Stimulated activated CD4-positive, alpha-beta T cell treated with anti-CD3 and anti-CD28 coated beads, Interleukin-4, amount 100 ng/mL, for 48 hours (primary cell): Measurements from ENCODE around the gene FAM177B.

Experiments
- DNase-seq, 2 donors: peaks; one replicate each; pipeline ENCODE4 v3.0.0-alpha.2; 2020; ENCODE audit warnings: low read depth in 2 of 2

Gene FAM177B

DNA sequence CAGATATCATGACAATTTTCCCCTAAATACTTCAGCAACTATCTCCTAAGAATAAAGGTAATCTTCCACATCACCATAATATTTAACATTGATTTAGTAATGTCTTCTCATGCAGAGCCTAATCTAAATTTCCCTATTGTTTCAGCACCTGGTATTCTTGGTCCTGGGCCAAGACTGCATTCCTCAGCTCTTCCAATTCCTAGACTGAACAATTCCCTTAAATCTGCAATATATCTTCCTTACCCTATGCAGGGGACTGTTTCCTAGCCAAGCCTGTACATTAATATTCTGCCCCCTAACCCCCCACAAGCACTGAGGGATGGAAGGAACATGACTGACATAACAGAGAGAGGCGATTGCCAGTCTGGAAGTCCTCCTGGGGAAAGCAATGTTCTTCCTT lies 49.1 kb downstream of the FAM177B start:
- DNase-seq: no peak

DNA sequence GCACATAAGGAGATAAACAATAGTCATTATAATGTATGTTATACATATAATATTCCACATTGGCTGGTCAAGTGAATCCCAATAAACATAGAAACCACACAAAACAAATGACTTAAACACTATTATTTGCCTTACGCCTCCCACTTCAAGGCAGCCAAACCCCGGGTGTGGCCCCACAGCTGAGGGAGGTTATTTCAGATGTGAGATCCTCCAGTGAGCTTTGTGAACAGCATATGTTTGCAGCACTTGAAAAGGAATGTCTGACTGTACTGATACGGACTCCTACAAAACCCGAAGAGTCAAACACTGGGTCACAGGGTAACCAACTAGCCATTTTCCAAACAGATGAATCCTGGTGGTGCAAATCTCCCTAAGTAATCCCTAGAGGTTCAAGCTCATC lies 50.7 kb downstream of the FAM177B start:
- DNase-seq: no peak

DNA sequence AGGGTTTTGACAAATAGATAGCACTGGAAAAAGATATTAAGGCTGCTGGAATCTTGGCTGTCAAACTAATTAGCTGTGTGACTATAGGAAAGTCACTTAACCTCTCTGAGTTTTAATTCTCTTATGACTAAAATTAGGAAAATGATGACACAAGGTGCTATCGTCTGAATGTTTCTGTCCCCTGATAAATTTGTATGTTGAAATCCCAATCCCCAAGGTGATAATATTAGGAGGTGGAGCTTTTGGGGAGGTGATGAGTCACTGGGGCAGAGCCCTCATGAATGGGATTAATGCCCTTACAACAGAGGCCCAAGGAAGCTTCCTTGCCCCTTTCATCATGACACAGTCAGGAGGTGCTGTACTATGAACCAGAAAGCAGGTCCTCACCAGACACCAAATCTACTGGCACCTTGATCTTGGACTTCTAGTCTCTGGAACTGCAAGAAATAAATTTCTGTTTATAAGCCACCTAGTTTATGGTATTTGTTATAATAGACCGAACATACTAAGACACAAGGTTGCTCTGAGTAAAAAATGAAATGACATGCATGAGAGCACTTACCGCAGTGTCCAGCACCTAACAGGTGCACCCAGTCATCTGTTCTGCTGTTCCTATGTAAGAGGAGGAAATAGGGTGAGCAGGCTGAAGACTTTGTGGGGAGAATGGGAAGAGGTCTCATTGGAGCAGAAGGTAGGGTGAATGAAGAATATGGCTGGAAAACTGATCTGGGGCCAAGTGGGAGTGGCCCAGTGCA lies 51.6 kb downstream of the FAM177B start:
- no peak for DNase-seq

DNA sequence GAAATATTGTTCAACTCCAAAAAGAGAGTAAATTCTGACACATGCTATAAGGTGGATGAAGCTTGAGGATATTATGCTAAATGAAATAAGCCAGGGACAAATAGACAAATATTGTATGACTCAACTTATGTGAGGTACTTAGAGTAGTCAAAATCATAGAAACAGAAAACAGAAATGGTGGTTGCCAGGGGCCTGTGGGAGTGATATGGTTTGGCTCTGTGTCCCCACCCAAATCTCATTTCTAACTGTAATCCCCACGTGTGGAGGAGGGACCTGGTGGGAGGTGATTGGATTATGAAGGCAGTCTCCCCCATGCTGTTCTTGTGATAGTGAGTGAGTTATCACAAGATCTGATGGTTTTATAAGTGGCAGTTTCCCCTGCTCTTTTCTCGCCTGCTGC lies 53.1 kb downstream of the FAM177B start:
- DNase-seq: no peak

DNA sequence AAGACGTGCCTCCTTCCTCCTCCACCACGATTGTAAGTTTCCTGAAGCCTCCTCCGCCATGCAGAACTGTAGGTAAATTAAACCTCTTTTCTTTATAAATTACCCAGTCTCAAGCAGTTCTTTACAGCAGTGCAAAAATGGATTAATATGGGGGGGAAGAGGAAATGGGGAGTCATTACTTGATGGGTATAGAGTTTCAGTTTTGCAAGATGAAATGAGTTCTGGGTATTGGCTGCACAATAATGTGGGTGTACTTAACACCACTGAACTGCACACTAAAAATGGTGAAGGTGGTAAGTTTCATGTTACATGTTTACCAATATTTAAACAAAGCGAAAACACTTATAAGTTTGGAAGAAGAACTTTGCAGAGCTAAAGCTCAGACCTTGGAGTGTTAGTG lies 53.5 kb downstream of the FAM177B start:
- no peak for DNase-seq

DNA sequence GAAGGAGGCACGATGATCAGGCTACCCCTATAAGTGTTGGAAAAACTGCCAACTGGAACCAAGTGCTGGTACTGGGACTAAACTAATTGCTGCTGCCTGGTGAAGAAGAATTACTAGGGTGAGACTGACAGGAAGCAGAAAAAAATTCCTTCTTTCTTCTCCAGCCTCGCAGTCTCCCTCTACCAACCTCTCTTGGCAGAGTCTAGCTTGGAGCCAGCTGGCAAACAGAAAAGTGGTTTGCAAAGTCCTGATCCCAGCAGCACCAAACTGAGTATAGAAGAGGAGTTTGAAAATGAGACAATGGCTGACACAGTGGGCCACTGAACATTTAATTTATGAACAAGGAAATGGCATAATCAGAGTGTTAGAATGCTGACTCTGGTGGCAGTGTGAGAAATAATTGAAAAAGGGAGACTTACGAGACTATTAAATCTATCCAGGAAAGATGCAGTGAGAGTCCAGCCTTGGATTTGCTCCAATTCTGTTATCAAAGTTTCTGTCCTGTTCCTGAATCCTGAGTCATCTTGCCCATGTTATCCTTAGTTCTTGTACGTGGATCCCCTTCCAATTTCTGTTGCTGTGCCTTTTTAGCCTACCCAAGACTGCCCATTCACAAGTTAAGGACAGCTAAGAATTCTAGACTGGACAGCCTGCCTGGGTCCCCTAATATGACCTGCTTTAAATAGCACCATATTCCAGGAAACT lies 54.2 kb downstream of the FAM177B start:
- no peak for DNase-seq

DNA sequence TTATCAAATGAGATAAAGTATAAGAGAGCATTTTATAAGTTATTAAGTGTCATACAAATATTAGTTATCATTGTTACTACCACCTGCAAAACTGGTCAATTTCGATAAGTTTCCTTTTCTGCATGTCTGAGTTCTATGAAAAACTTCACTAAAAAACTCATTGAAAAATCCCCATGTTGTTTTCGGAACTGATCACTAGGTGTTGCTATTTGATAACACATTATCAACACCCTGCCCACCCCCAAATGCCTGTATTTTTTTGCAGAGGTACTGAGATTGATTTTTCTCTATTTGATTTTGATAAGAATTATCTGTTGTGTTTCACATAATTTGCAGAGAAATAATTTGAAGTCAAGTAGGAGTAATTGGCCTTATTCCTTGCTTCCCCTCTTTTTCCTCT lies 55.7 kb downstream of the FAM177B start:
- DNase-seq: no peak

DNA sequence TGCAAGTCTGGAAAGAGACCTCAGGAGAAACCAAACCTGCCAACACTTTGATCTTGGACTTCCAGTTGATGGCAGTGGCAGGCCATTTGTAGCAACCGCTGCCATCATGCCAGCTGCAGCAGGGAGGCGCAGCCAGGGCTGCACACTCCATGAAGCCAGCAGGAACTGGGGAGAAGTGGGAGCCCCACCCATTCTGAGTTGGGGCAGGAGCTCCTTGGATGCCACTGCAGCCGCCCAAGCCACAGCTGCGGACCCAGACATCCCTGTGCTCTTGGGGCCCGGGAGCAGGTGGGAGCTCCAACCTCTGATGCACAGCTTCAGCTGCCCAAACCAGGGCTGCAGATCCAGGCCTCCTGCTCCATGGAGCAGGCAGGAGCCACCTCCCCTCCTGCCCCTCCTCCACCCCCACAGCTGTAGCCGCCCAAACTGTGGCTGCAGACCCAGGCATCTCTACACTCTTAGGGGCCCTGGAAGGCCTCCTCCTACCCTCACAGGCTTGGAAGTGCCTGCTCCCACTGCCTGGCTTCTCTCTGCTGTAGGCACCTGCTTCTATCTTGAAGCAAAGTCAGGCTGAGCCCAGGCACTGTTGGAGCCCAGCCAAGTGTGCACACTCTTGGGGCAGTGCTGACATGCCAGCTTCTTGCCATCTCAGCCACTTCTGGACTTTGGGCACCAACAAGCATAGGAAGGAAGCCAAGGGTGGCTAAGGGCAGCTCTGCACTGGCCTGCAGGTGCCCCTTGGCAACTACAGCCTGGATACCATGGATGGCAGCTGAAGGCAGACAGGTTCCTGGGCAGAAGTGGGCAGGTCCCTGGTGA lies 57.9 kb downstream of the FAM177B start:
- no peak for DNase-seq

DNA sequence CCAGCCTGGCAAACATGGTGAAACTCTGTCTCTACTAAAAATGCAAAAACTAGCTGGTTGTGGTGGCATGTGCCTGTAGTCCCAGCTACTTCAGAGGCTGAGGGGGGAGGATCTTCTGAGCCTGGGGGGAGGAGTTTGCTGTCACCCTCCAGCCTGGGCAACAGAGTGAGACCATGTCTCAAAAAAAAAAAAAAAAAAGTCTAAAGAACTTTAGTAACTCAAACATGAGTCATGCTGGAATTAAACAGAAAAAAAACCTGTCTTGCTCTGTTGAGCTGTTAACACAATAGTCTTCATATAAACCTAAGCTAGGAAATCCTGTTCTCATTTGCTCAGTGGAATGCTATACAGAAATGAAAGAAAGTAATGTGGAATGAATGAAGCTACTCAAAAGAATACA lies 61.1 kb downstream of the FAM177B start:
- DNase-seq: no peak

DNA sequence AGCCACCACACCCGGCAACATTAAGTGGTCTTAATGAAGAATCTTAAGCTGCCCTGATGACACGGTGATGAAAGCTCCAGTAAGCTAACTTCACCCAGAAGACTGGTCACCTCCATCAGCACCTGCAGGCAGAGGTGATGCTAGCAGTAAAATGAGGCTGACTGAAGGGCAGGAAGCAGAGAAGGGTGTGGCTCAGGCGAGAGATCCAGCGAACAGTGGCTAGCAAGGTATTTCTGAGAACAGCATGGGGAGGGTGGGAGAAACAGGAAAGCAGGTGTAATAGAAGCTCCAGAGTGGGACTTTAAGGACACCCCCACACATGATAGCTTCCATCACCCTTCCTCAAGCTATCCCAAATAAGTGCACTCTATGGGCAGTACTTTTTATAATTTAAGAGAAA lies 62.0 kb downstream of the FAM177B start:
- no peak for DNase-seq
